Suprapubic skin (tissue), 4 donors: ENCODE results near the gene NUP93. TPM values are rescaled to one million over a fixed set of nuclear protein-coding genes. Genes with fewer than 3 reads are reported as not detected.

Source experiments
- DNase-seq, 2 donors: peaks; one replicate each; pipeline ENCODE4 v3.0.0-alpha.2; 2019; ENCODE audit warnings: low spot score in 2 of 2
- H3K27ac ChIP-seq: fragments of 200-600 bp; sonication (generic); one replicate; pipeline ENCODE4 v1.5.1; 2019
- H3K27me3 ChIP-seq: fragments of 200-600 bp; sonication (generic); one replicate; pipeline ENCODE4 v1.5.1; 2019
- H3K36me3 ChIP-seq: fragments of 200-600 bp; sonication (generic); one replicate; pipeline ENCODE4 v1.5.1; 2019
- H3K4me1 ChIP-seq: fragments of 200-600 bp; sonication (generic); one replicate; pipeline ENCODE4 v1.5.1; 2019
- H3K4me3 ChIP-seq: fragments of 200-600 bp; sonication (generic); one replicate; pipeline ENCODE4 v1.5.1; 2019; ENCODE audit warnings: mild to moderate bottlenecking
- H3K9me3 ChIP-seq: fragments of 200-600 bp; sonication (generic); one replicate; pipeline ENCODE4 v1.5.1; 2019
- CTCF ChIP-seq, 2 donors: fragments of 200-600 bp in 1 of 2; fragments of 450-650 bp in 1 of 2; sonication (generic) in 1 of 2; IDR thresholded peaks; one replicate each; pipeline ENCODE4 v1.5.1; 2016 to 2019; ENCODE audit warnings: antibody characterized with exemption in 2 of 2, mild to moderate bottlenecking in 1 of 2, moderate library complexity in 1 of 2
- EP300 ChIP-seq: sonication (generic); formaldehyde crosslinking; IDR thresholded peaks from one replicate; pipeline ENCODE4 v1.6.1; 2017; ENCODE audit warnings: antibody characterized with exemption
- POLR2A ChIP-seq, 2 donors: fragments of 450-650 bp; IDR thresholded peaks; one replicate each; pipeline ENCODE4 v1.6.1; 2017; ENCODE audit warnings: antibody characterized with exemption in 2 of 2, mild to moderate bottlenecking in 2 of 2, moderate library complexity in 2 of 2
- POLR2AphosphoS5 ChIP-seq, 3 donors: sonication (generic); formaldehyde crosslinking; IDR thresholded peaks; one replicate each; pipeline ENCODE4 v1.6.1; 2017; ENCODE audit warnings: antibody characterized with exemption in 3 of 3
- WGBS: methylation state at CpG from one replicate; pipeline ENCODE4 v1.1.5; 2018; 5-methylcytosine and 5-hydroxymethylcytosine counted together
- total RNA-seq, 4 donors: library from RNA; depleted of rRNA; stranded (reverse); fragments of >200 nt; gene quantifications; one replicate each; pipeline ENCODE4 v1.1.0, GENCODE V29; 2016

Gene NUP93
- total RNA-seq, 4 donors from 2014 or later = 27.9 to 56.6 (median 44.1) TPM

- no peaks in the 10 kb centered on the region for H3K9me3 ChIP-seq
- WGBS = 73% methylated on average over 5 of the region's 5 CpGs
- DNase-seq = no peak
- no peak overlapping the region for H3K27ac ChIP-seq
- TF ChIP-seq EP300 (no peak), POLR2A (IDR thresholded peaks at IDR 0.05) (no peak), POLR2AphosphoS5 (IDR thresholded peaks at IDR 0.05) (no peak), CTCF (IDR thresholded peaks at IDR 0.05) (no peak)
- H3K36me3 ChIP-seq = no peaks in the 10 kb centered on the region
- H3K4me1 ChIP-seq = no peaks in the 10 kb centered on the region
- H3K4me3 ChIP-seq = no peak overlapping the region
- no peaks in the 10 kb centered on the region for H3K27me3 ChIP-seq
These were observed 7.6 kb upstream of the NUP93 start for GRCh38 chr16:56722200-56722842.

GRCh38 chr16:56724191-56724590 lies 5.7 kb upstream of the NUP93 start:
- Histone ChIP-seq H3K27ac (no peak overlapping the region), H3K9me3 (no peaks in the 10 kb centered on the region), H3K36me3 (no peaks in the 10 kb centered on the region), H3K4me1 (peaks cover 7% of the 10 kb centered on the region), H3K4me3 (no peak overlapping the region), H3K27me3 (no peaks in the 10 kb centered on the region)
- 93% methylated on average over 3 of the region's 3 CpGs for WGBS
- TF ChIP-seq POLR2A (IDR thresholded peaks at IDR 0.05) (no peak), CTCF (IDR thresholded peaks at IDR 0.05) (no peak), POLR2AphosphoS5 (IDR thresholded peaks at IDR 0.05) (no peak), EP300 (no peak)
- DNase-seq = no peak

DNA sequence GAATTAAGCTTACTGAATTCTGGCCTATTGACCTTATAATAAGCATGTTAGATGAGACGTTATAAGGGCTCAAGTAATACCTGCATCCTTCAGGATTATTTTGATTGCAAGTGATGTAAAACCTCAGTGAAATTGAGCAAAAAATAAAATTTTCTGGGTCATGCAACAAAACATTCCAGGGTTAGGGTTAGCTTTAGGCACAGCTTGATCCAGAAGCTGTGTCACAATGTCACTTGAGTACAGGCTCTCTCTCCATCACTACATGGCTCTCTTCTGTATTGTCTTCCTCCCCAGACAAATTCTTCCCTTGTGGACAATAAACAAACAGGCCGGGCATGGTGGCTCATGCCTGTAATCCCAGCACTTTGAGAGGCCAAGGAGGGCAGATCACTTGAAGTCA lies 3.6 kb upstream of the NUP93 start:
- Histone ChIP-seq H3K4me3 (no peak overlapping the region), H3K36me3 (no peaks in the 10 kb centered on the region), H3K4me1 (peaks cover 23% of the 10 kb centered on the region), H3K27ac (no peak overlapping the region), H3K27me3 (no peaks in the 10 kb centered on the region), H3K9me3 (no peaks in the 10 kb centered on the region)
- DNase-seq = no peak
- 90% methylated on average over 2 of the region's 2 CpGs for WGBS
- no peak for TF ChIP-seq POLR2A (IDR thresholded peaks at IDR 0.05)
- TF ChIP-seq EP300 = no peak
- no peak for TF ChIP-seq CTCF (IDR thresholded peaks at IDR 0.05)
- no peak for TF ChIP-seq POLR2AphosphoS5 (IDR thresholded peaks at IDR 0.05)

- no peak overlapping the region for H3K27ac ChIP-seq
- no peaks in the 10 kb centered on the region for H3K36me3 ChIP-seq
- no peak for TF ChIP-seq EP300
- TF ChIP-seq POLR2AphosphoS5 (IDR thresholded peaks at IDR 0.05) = no peak
- no peak for TF ChIP-seq POLR2A (IDR thresholded peaks at IDR 0.05)
- no peak for TF ChIP-seq CTCF (IDR thresholded peaks at IDR 0.05)
- DNase-seq = no peak
- H3K4me1 ChIP-seq = peaks cover 28% of the 10 kb centered on the region
- H3K4me3 ChIP-seq = no peak overlapping the region
- no peaks in the 10 kb centered on the region for H3K27me3 ChIP-seq
- H3K9me3 ChIP-seq = no peaks in the 10 kb centered on the region
- 92% methylated on average over 6 of the region's 6 CpGs for WGBS
These were observed 3.0 kb upstream of the NUP93 start for GRCh38 chr16:56726926-56727325.

DNA sequence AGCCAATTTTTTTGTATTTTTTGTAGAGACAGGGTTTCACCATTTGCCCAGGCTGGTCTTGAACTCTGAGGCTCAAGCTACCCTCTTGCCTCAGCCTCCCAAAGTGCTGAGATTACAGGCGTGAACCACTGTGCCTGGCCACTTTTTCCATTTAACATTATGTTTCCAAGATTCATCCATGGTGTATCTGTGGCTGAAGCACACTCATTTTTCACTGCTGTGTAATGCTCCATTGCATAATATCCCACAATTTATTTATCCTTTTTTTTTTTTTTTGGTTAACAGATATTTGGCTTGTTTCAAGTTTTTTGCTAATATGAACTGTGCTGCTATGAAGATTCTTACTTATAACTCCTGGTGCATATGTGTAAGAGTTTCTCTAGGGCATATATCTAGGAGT lies 1.9 kb upstream of the NUP93 start:
- no peak for TF ChIP-seq EP300
- H3K9me3 ChIP-seq = no peaks in the 10 kb centered on the region
- H3K4me1 ChIP-seq = peaks cover 36% of the 10 kb centered on the region
- DNase-seq = no peak
- no peaks in the 10 kb centered on the region for H3K27me3 ChIP-seq
- no peak overlapping the region for H3K27ac ChIP-seq
- H3K4me3 ChIP-seq = no peak overlapping the region
- no peaks in the 10 kb centered on the region for H3K36me3 ChIP-seq
- WGBS = 100% methylated on average over 1 of the region's 1 CpG
